ENCODE data around the gene DIS3L2. TPM values are rescaled to one million over a fixed set of nuclear protein-coding genes. Genes with fewer than 3 reads are reported as not detected.

Gene DIS3L2
- polyA plus RNA-seq, 1 experiment, result 8.2 TPM

DNA sequence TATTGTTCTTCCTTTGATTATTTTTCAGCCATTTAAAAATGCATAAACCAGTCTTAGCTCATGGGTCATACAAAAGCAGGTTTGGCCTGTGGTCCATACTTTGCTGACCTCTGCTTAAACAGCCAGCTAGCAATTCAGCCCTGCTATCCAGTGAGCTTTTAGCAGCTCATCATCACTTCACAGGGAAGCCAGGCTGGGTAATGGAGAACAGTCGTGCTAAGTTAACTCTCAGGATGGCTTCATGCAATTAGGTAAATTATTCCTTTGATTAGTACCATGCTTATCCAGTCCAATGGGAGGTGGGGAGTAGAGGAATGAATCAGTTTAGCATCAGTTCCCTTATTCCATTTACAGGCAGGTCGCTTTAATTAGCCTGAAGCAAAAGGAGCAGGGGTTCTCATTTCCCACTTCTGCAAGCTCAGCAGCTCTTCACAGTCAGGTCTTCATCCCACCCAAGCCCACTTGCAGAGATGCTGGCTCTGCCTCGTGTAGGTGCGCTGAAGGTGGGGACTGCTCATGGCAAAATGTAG lies 307.2 kb downstream of the DIS3L2 start:
- Histone ChIP-seq H3K27ac (ENCODE audit: low read depth, low read length) (no peak overlapping the region), H3K9me3 (ENCODE audit: control insufficient read depth, insufficient read depth, low read length) (no peaks in the 10 kb centered on the region), H3K4me3 (ENCODE audit: low read depth, low read length) (no peak overlapping the region), H3K27me3 (ENCODE audit: control insufficient read depth, insufficient read depth, low read length) (no peaks in the 10 kb centered on the region)
- POLR2A ChIA-PET, result no interaction called here
- TF ChIP-seq, protein P1, sequence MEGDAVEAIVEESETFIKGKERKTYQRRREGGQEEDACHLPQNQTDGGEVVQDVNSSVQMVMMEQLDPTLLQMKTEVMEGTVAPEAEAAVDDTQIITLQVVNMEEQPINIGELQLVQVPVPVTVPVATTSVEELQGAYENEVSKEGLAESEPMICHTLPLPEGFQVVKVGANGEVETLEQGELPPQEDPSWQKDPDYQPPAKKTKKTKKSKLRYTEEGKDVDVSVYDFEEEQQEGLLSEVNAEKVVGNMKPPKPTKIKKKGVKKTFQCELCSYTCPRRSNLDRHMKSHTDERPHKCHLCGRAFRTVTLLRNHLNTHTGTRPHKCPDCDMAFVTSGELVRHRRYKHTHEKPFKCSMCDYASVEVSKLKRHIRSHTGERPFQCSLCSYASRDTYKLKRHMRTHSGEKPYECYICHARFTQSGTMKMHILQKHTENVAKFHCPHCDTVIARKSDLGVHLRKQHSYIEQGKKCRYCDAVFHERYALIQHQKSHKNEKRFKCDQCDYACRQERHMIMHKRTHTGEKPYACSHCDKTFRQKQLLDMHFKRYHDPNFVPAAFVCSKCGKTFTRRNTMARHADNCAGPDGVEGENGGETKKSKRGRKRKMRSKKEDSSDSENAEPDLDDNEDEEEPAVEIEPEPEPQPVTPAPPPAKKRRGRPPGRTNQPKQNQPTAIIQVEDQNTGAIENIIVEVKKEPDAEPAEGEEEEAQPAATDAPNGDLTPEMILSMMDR (IDR thresholded peaks at IDR 0.05; ENCODE audit: low read depth, low read length), result no peak
- DNase-seq (ENCODE audit: low read depth, low spot score), result no peak
- CTCF ChIA-PET, result interaction anchor here (0.7 to 1.3 kb wide), 3 partner anchors 22 to 24 kb away, joined by 3 to 5 read pairs (median 3); no protein-coding TSS in a partner anchor

DNA sequence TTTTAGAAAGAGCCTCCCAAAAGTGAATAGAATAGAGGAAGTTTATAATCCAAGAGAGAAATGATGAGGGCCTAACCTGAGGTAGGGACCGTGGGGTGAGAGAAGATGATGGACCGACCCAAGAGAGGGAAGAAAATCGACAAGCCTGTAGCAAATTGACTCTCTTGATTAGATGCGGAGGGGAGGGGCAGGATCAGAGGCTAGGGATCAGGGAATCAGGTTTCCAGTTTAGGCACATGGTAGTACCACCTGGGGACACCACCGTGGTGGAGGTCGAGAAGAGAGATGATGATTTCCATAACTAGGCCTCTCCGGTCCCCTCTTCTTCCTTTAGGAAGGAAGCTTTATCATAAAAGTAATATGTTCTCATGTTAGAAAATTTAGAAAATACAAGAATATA lies 308.4 kb downstream of the DIS3L2 start:
- Histone ChIP-seq H3K27ac (ENCODE audit: low read depth, low read length) (no peak overlapping the region), H3K27me3 (ENCODE audit: control insufficient read depth, insufficient read depth, low read length) (no peaks in the 10 kb centered on the region), H3K9me3 (ENCODE audit: control insufficient read depth, insufficient read depth, low read length) (no peaks in the 10 kb centered on the region), H3K4me3 (ENCODE audit: low read depth, low read length) (no peak overlapping the region)
- ChIA-PET CTCF (interaction anchor here (1.0 to 1.4 kb wide), 2 partner anchors 23 to 56 kb away, joined by 3 read pairs; no protein-coding TSS in a partner anchor), POLR2A (no interaction called here)
- DNase-seq (ENCODE audit: low read depth, low spot score), result no peak
- TF ChIP-seq, protein P1 (IDR thresholded peaks at IDR 0.05; ENCODE audit: low read depth, low read length), result no peak

DNA sequence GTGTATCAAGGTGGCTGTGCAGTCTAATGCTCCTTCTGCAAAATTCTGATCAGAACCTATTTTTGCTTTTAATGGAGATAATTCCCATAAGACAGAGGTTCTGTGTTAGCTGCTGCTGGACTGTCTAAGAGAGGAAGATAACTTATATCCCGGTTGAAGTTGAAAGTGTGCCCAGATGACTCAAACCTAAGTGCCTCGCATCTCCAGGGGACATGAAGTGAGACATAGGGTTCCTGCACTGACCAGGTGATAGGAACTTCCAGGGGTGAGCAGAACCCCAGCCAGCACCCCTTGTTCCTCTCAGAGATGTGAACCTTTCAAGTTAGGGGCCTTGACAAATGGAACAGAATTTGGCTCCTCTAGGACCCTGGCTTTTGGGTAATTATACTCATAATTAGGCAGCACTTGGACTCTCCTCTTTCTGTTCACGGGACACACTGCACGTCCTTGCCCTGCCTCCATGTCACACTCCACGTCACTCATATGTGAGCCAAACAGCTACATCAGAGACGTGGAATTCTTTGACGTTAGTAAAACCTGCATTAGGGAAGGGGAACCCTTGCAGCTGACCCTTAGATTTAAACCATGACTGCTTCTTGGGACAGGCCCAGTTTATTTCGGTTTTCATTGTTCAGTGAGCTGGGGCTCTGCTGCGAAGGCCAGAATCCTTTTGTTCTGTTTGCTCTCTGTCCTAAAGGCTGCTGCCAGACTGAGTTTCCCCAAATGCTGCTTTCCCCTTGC lies 312.6 kb downstream of the DIS3L2 start:
- Histone ChIP-seq H3K4me3 (ENCODE audit: low read depth, low read length) (no peak overlapping the region), H3K27ac (ENCODE audit: low read depth, low read length) (no peak overlapping the region), H3K27me3 (ENCODE audit: control insufficient read depth, insufficient read depth, low read length) (no peaks in the 10 kb centered on the region), H3K9me3 (ENCODE audit: control insufficient read depth, insufficient read depth, low read length) (no peaks in the 10 kb centered on the region)
- ChIA-PET POLR2A (no interaction called here), CTCF (no interaction called here)
- TF ChIP-seq, protein P1 (IDR thresholded peaks at IDR 0.05; ENCODE audit: low read depth, low read length), result no peak
- DNase-seq (ENCODE audit: low read depth, low spot score), result no peak

DNA sequence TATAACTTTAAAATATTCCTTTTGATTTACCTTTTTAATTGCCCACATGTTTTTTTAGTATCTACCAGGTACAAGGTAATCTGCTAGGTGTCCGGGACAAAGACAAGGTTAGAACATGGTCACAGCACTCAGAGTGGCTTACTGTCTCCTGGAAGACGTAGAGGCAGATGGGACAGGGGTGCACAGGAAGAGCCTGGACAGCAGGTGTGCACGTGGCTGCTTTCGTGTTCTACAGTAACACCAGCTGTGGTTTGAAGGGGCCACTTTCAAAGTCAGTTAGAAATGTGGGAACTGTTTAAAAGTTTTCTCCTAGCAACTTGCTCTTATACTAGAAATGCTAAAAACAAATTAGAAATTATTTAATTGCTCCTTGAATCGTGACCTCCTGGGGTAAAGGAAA lies 314.2 kb downstream of the DIS3L2 start:
- CTCF ChIA-PET, result no interaction called here
- TF ChIP-seq, protein P1 (IDR thresholded peaks at IDR 0.05; ENCODE audit: low read depth, low read length), result no peak

DNA sequence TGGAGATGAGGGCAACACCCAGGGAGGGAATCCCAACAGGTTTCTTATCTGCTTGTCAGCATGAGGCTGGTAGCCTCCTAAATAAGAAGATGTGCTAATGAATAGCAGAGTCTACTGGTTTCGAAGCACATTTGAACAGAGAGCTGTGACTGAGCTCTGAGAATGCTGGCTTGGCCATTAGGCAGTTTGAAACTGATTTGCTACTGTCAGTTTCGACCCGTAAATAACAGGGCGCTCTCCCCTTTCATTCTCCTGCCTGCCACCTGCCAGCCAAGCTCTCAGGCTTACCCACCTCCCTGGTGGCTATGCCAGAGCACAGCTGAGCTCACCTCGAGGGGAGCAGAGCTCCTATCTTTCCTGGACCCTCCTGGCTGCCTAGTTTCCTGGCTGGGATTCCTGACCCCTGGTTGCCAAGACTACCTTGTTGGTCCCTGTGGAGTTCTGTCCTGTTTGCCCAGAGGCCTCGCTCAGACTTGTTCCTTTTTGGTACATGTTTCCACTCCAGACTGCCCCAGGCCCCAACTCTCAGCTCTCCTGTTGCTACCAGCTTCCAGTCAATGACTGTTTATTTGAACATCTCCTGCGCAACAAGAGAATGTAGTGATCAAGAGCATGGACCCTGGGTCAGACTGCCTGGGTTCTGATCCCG lies 314.7 kb downstream of the DIS3L2 start:
- H3K27ac ChIP-seq (ENCODE audit: low read depth, low read length), result no peak overlapping the region
- no peak for DNase-seq (ENCODE audit: low read depth, low spot score)
- no peaks in the 10 kb centered on the region for H3K9me3 ChIP-seq (ENCODE audit: control insufficient read depth, insufficient read depth, low read length)
- no peak overlapping the region for H3K4me3 ChIP-seq (ENCODE audit: low read depth, low read length)
- ChIA-PET CTCF (interaction anchor here (1.4 kb wide), 1 partner anchor 17 kb away, joined by 5 read pairs; no protein-coding TSS in a partner anchor), POLR2A (no interaction called here)
- TF ChIP-seq, protein P1 (IDR thresholded peaks at IDR 0.05; ENCODE audit: low read depth, low read length), result no peak
- no peaks in the 10 kb centered on the region for H3K27me3 ChIP-seq (ENCODE audit: control insufficient read depth, insufficient read depth, low read length)

More for the DNA sequence above, 314.2 kb downstream of the DIS3L2 start:
- DNase-seq (ENCODE audit: low read depth, low spot score), result no peak
- Histone ChIP-seq H3K9me3 (ENCODE audit: control insufficient read depth, insufficient read depth, low read length) (no peaks in the 10 kb centered on the region), H3K27ac (ENCODE audit: low read depth, low read length) (no peak overlapping the region), H3K27me3 (ENCODE audit: control insufficient read depth, insufficient read depth, low read length) (no peaks in the 10 kb centered on the region), H3K4me3 (ENCODE audit: low read depth, low read length) (no peak overlapping the region)
- POLR2A ChIA-PET, result no interaction called here

All from AG04450 (cell line).